GM13976 (cell line): Measurements from ENCODE around the gene SDHA.

Source experiments
- DNase-seq: peaks from one replicate; pipeline ENCODE4 v3.0.0; 2012; ENCODE audit warnings: low spot score
- CTCF ChIP-seq: IDR thresholded peaks from 2 replicates; pipeline ENCODE4 v1.5.1; 2012; ENCODE audit warnings: borderline replicate concordance, mild to moderate bottlenecking; ENCODE audit not compliant: insufficient read depth; ENCODE audit errors: extremely low read depth, missing control alignments, control extremely low read depth
- in situ Hi-C: fragments of 300-500 bp; cut with MboI; formaldehyde crosslinking; loops from one replicate; pipeline ENCODE4 v1.12.0; 2022; ENCODE audit warnings: low sequenced_read_pairs, mixed read lengths, inconsistent platforms; ENCODE audit not compliant: unreplicated experiment

SDHA gene

GRCh38 chr5:172841-173251 is 45.3 kb upstream of the SDHA start:
- TF ChIP-seq CTCF, result no peak
- DNase-seq, result no peak
- in situ Hi-C loops, result no loop called here

- no peak for TF ChIP-seq CTCF
- in situ Hi-C loops, result no loop called here
- DNase-seq, result no peak
Measured at GRCh38 chr5:173392-174290, 44.5 kb upstream of the SDHA start.

GRCh38 chr5:174291-174600 is 43.9 kb upstream of the SDHA start:
- no peak for TF ChIP-seq CTCF
- in situ Hi-C loops, result no loop called here
- no peak for DNase-seq

- in situ Hi-C loops, result no loop called here
- DNase-seq, result no peak
- no peak for TF ChIP-seq CTCF
Measured at GRCh38 chr5:174876-175465, 43.1 kb upstream of the SDHA start.

- no peak for TF ChIP-seq CTCF
- in situ Hi-C loops, result no loop called here
Measured at GRCh38 chr5:176296-176823, 41.8 kb upstream of the SDHA start.

GRCh38 chr5:178110-178509 is 40.0 kb upstream of the SDHA start:
- in situ Hi-C loops, result no loop called here
- DNase-seq, result no peak
- no peak for TF ChIP-seq CTCF

More at GRCh38 chr5:176296-176823, 41.8 kb upstream of the SDHA start:
- DNase-seq, result no peak
